GM13977 (cell line): ENCODE results near the gene CHN2.

Experiments
- DNase-seq: peaks from one replicate; pipeline ENCODE4 v3.0.0; 2012; ENCODE audit warnings: low spot score
- CTCF ChIP-seq: IDR thresholded peaks from 2 replicates; pipeline ENCODE4 v1.5.1; 2012; ENCODE audit warnings: mild to moderate bottlenecking, control low read depth; ENCODE audit not compliant: insufficient read depth; ENCODE audit errors: extremely low read depth, missing control alignments
- in situ Hi-C: fragments of 300-500 bp; cut with MboI; formaldehyde crosslinking; loops from one replicate; pipeline ENCODE4 v1.12.0; 2022; ENCODE audit warnings: low sequenced_read_pairs, low pct_unique_long_range_greater_than_20kb, mixed read lengths, inconsistent platforms; ENCODE audit not compliant: unreplicated experiment

Gene CHN2

GRCh38 chr7:29194594-29195427 is at the start of gene CHN2:
Gene CHN2, plus strand, starts transcription at chr7:29194775.
- DNase-seq, result peak; percentile 47
- in situ Hi-C loops, result no loop called here
- no peak for TF ChIP-seq CTCF

DNA sequence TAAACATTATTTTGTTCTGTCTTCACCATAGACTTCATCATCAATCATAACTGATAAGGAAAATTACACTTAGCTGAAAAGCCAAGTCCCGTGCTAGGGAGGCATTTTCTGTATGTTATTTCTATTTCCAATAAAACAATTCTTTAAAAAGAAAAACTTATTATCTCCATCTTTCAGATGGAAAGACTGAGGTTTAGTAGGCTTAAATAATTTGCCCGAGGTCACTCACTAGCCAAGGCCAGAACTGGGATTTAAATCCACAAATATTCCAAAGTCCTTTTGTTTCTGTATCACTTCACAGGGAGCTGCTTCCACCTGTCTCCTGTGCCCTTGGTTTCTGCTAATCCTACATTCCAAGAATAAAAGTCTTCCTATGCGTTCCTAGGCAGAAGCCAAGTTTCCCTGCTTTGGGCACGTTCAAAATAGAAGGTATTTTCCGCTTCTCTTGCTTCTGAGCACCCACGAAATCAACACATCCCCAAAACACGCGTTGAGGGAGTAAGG is 49.0 kb upstream of the CHN2 start:
- TF ChIP-seq CTCF, result no peak
- DNase-seq, result no peak
- in situ Hi-C loops, result no loop called here

DNA sequence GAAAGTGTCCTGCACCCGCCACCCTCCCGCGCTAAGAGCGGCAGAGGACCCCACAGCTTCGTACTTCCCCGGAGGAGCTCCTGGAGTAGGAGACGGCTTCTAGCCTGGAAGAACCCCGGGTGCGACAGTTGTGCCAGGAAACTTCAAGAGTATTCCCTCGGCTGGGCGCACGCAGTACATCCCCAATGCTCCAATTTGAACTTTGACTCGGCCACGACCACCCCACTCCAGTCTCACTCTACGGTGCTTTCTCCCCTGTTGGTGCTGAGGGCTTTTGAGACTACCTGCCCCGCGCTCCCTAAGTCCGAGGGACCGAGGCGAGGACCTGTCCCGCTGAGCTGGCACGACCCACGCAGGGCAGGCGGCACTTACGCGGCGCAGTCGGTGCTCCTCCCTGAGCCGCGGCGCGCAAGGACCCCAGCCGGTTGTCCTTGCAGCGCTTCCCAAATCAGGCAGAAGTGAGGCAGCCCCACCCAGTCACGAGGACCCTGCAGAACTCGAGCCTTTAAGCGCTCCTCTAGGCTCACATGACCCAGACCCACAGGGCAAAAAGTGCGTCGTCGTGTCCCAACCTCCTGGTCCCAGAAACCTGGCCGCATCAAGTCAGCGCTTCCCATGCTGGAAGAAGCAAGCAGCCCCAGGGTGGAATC is 48.4 kb upstream of the CHN2 start, which contains the start of gene CPVL:
CPVL (minus strand) TSS at position 481 of the 650 bp plus-strand sequence. CDS start 25,476 bp downstream, outside the sequence.
- TF ChIP-seq CTCF, result no peak
- DNase-seq, result no peak
- in situ Hi-C loops, result no loop called here

GRCh38 chr7:29146888-29147609 is 47.5 kb upstream of the CHN2 start:
- no peak for DNase-seq

DNA sequence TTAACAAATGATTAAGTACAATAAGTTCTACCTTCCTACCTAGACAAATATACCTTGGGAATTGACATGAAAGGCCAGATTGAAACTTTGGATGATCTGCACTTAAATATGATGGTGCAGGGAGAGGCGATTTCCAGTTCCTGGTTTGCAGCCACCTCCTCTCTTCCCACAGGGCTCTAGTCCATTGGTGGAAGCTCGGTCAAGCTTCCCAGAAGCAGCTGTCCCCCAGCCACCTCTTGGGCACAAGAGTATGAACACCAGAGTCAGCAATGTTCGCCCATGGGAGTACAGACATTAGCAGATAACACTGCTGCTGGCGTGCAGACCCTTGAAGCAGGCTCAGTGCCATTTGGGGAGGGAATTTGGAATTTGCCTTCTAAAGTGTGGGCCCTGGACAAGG is 46.8 kb upstream of the CHN2 start:
- DNase-seq, result no peak
- in situ Hi-C loops, result no loop called here
- no peak for TF ChIP-seq CTCF

More at GRCh38 chr7:29146888-29147609, 47.5 kb upstream of the CHN2 start:
- in situ Hi-C loops, result no loop called here
- no peak for TF ChIP-seq CTCF

DNA sequence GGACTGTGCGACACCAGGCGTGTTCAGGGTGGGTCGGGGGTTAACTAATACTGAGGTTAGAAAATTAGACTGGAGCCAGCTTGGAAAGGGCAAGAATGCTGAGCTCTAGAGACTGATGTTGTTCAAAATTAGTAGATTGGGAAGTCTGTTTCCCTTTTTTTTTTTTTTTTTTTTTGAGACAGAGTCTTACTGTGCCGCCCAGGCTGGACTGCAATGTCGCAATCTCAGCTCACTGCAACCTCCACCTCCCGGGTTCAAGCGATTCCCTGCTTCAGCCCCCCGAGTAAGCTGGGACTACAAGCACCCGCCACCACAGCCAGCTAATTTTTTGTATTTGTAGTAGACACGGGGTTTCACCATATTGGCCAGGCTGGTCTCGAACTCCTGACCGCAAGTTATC is 45.5 kb upstream of the CHN2 start:
- in situ Hi-C loops, result no loop called here

More for the DNA sequence above, 45.5 kb upstream of the CHN2 start:
- TF ChIP-seq CTCF, result no peak
- DNase-seq, result no peak
